Measurements from ENCODE around the gene PCDHA1.

- TF ChIP-seq, protein P1, sequence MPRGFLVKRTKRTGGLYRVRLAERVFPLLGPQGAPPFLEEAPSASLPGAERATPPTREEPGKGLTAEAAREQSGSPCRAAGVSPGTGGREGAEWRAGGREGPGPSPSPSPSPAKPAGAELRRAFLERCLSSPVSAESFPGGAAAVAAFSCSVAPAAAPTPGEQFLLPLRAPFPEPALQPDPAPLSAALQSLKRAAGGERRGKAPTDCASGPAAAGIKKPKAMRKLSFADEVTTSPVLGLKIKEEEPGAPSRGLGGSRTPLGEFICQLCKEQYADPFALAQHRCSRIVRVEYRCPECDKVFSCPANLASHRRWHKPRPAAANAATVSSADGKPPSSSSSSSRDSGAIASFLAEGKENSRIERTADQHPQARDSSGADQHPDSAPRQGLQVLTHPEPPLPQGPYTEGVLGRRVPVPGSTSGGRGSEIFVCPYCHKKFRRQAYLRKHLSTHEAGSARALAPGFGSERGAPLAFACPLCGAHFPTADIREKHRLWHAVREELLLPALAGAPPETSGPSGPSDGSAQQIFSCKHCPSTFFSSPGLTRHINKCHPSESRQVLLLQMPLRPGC (tag by site-specific recombination; IDR thresholded peaks at IDR 0.05): no peak
- TF ChIP-seq, protein P2, sequence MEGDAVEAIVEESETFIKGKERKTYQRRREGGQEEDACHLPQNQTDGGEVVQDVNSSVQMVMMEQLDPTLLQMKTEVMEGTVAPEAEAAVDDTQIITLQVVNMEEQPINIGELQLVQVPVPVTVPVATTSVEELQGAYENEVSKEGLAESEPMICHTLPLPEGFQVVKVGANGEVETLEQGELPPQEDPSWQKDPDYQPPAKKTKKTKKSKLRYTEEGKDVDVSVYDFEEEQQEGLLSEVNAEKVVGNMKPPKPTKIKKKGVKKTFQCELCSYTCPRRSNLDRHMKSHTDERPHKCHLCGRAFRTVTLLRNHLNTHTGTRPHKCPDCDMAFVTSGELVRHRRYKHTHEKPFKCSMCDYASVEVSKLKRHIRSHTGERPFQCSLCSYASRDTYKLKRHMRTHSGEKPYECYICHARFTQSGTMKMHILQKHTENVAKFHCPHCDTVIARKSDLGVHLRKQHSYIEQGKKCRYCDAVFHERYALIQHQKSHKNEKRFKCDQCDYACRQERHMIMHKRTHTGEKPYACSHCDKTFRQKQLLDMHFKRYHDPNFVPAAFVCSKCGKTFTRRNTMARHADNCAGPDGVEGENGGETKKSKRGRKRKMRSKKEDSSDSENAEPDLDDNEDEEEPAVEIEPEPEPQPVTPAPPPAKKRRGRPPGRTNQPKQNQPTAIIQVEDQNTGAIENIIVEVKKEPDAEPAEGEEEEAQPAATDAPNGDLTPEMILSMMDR (tag by site-specific recombination; IDR thresholded peaks at IDR 0.05): no peak
- no peak for TF ChIP-seq ZNF76 (tag by site-specific recombination; IDR thresholded peaks at IDR 0.05; ENCODE audit: borderline replicate concordance, low read depth)
- no peak for TF ChIP-seq HOXC10 (CRISPR knock-in tag; IDR thresholded peaks at IDR 0.05)
- TF ChIP-seq ZNF776 (tag by site-specific recombination; IDR thresholded peaks at IDR 0.05; ENCODE audit: borderline replicate concordance): no peak
- no peak for TF ChIP-seq ZNF274 (IDR thresholded peaks at IDR 0.05; ENCODE audit: low read length)
- no peak for TF ChIP-seq ZNF274 (tag by site-specific recombination; IDR thresholded peaks at IDR 0.05; ENCODE audit: borderline replicate concordance)
- TF ChIP-seq ZNF768 (tag by site-specific recombination; IDR thresholded peaks at IDR 0.05): no peak
- no peak for TF ChIP-seq ZNF10 (tag by site-specific recombination; IDR thresholded peaks at IDR 0.05)
- TF ChIP-seq GLIS2 (tag by site-specific recombination; IDR thresholded peaks at IDR 0.05): no peak
These were observed 18.5 kb upstream of the PCDHA1 start for GRCh38 chr5:140767444-140767843.
